HEK293 (cell line): ENCODE data around the gene HMGB2.

Experiments used
- KLF10 ChIP-seq: fragments of 450-650 bp; IDR thresholded peaks from 2 replicates; pipeline ENCODE4 v1.5.1; 2018; ENCODE audit warnings: missing biosample characterization, mild to moderate bottlenecking, missing genetic modification characterization
- KLF8 ChIP-seq: fragments of 450-650 bp; formaldehyde crosslinking; IDR thresholded peaks from 2 replicates; pipeline ENCODE4 v1.5.1; 2016; ENCODE audit warnings: missing biosample characterization, missing genetic modification characterization
- ZBTB20 ChIP-seq: fragments of 450-650 bp; formaldehyde crosslinking; IDR thresholded peaks from 2 replicates; pipeline ENCODE4 v1.5.1; 2016; ENCODE audit warnings: missing biosample characterization, missing genetic modification characterization
- ZNF121 ChIP-seq: fragments of 450-650 bp; formaldehyde crosslinking; IDR thresholded peaks from 2 replicates; pipeline ENCODE4 v1.5.1; 2016; ENCODE audit warnings: missing biosample characterization, missing genetic modification characterization
- ZNF274 ChIP-seq, 2 experiments: fragments of 200-500 bp in 1 of 2; fragments of 450-650 bp in 1 of 2; sonication (Bioruptor generic) in 1 of 2; formaldehyde crosslinking in 1 of 2; IDR thresholded peaks; 2 replicates each; pipeline versions ENCODE4 v1.5.1 to v1.6.1; 2014 to 2016; ENCODE audit warnings: borderline replicate concordance in 1 of 2, inconsistent platforms in 1 of 2, low read length in 1 of 2, missing biosample characterization in 1 of 2, missing genetic modification characterization in 1 of 2
- ZNF350 ChIP-seq: fragments of 450-650 bp; formaldehyde crosslinking; IDR thresholded peaks from 2 replicates; pipeline ENCODE4 v1.5.0; 2017; ENCODE audit warnings: missing biosample characterization, mild to moderate bottlenecking, missing genetic modification characterization
- ZNF510 ChIP-seq: fragments of 450-650 bp; formaldehyde crosslinking; IDR thresholded peaks from 2 replicates; pipeline ENCODE4 v1.5.1; 2018; ENCODE audit warnings: mild to moderate bottlenecking, missing genetic modification characterization, missing biosample characterization; ENCODE audit not compliant: insufficient replicate concordance
- TF ChIP-seq, protein P1 (sequence below): fragments of 450-650 bp; formaldehyde crosslinking; IDR thresholded peaks from 2 replicates; pipeline ENCODE4 v1.5.1; 2016; ENCODE audit warnings: missing biosample characterization, missing genetic modification characterization
- TF ChIP-seq, protein P2 (sequence below): fragments of 450-650 bp; formaldehyde crosslinking; IDR thresholded peaks from 2 replicates; pipeline ENCODE4 v1.5.1; 2017; ENCODE audit warnings: missing biosample characterization, missing genetic modification characterization
- TF ChIP-seq, protein P3 (sequence below): fragments of 450-650 bp; formaldehyde crosslinking; IDR thresholded peaks from 2 replicates; pipeline ENCODE4 v1.5.1; 2017; ENCODE audit warnings: missing biosample characterization, missing genetic modification characterization
- TF ChIP-seq, protein P4 (sequence below): fragments of 450-650 bp; formaldehyde crosslinking; IDR thresholded peaks from 2 replicates; pipeline ENCODE4 v1.5.1; 2016; ENCODE audit warnings: missing biosample characterization, missing genetic modification characterization

DNA sequence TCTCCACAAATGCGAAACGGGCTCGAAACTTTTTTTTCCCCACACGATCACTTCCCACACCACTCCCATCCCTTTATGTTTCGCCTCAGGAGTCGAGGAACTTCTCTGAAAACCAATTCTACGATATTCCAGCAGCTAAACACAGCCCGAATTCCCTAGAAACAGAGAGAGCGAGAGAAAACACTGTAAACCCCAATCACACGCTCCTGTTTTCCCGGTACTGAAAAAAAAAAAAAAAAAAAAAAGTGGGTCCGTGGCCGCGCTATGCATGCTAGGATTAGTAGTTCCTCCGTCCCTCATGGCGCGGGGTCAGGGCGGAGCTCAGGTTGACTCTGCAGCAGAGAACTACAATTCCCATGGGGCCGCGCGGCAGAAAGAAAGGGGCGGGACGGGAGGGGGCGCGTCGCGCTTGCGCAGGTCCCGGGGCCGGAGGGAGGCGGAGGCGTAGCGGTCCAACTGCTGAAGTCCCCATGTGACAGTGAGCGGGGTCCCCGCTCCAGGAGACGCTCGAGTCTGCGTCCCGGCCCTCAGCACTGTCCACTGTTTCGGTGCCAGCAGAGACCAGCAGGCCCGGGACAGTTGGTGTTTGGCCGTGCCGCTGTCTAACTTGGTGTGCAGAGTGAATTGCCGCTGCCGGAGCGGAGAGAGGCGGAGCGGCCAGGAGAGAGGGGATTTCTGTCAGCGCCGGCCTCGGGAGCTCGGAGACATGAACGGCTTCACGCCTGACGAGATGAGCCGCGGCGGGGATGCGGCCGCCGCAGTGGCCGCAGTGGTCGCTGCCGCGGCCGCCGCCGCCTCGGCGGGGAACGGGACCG lies 36.5 kb upstream of the HMGB2 start, which contains the start of gene SAP30:
- no peak for TF ChIP-seq ZNF510
- no peak for TF ChIP-seq ZNF350
- TF ChIP-seq KLF10 = peak; percentile 84; the same call in 1 of the 2 replicates
- TF ChIP-seq, protein P1, sequence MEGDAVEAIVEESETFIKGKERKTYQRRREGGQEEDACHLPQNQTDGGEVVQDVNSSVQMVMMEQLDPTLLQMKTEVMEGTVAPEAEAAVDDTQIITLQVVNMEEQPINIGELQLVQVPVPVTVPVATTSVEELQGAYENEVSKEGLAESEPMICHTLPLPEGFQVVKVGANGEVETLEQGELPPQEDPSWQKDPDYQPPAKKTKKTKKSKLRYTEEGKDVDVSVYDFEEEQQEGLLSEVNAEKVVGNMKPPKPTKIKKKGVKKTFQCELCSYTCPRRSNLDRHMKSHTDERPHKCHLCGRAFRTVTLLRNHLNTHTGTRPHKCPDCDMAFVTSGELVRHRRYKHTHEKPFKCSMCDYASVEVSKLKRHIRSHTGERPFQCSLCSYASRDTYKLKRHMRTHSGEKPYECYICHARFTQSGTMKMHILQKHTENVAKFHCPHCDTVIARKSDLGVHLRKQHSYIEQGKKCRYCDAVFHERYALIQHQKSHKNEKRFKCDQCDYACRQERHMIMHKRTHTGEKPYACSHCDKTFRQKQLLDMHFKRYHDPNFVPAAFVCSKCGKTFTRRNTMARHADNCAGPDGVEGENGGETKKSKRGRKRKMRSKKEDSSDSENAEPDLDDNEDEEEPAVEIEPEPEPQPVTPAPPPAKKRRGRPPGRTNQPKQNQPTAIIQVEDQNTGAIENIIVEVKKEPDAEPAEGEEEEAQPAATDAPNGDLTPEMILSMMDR (tag by site-specific recombination) = no peak
- TF ChIP-seq, protein P2, sequence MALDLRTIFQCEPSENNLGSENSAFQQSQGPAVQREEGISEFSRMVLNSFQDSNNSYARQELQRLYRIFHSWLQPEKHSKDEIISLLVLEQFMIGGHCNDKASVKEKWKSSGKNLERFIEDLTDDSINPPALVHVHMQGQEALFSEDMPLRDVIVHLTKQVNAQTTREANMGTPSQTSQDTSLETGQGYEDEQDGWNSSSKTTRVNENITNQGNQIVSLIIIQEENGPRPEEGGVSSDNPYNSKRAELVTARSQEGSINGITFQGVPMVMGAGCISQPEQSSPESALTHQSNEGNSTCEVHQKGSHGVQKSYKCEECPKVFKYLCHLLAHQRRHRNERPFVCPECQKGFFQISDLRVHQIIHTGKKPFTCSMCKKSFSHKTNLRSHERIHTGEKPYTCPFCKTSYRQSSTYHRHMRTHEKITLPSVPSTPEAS (tag by site-specific recombination) = no peak
- TF ChIP-seq ZNF274 (IDR thresholded peaks at IDR 0.05; ENCODE audit: low read length) = no peak
- no peak for TF ChIP-seq ZNF274 (tag by site-specific recombination; IDR thresholded peaks at IDR 0.05; ENCODE audit: borderline replicate concordance)
- peak; percentile 57; the same call in 1 of the 2 replicates for TF ChIP-seq KLF8
- TF ChIP-seq ZNF121 (tag by site-specific recombination) = no peak
- TF ChIP-seq, protein P3, sequence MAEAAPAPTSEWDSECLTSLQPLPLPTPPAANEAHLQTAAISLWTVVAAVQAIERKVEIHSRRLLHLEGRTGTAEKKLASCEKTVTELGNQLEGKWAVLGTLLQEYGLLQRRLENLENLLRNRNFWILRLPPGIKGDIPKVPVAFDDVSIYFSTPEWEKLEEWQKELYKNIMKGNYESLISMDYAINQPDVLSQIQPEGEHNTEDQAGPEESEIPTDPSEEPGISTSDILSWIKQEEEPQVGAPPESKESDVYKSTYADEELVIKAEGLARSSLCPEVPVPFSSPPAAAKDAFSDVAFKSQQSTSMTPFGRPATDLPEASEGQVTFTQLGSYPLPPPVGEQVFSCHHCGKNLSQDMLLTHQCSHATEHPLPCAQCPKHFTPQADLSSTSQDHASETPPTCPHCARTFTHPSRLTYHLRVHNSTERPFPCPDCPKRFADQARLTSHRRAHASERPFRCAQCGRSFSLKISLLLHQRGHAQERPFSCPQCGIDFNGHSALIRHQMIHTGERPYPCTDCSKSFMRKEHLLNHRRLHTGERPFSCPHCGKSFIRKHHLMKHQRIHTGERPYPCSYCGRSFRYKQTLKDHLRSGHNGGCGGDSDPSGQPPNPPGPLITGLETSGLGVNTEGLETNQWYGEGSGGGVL (tag by site-specific recombination) = no peak
- peak; percentile 66 for TF ChIP-seq ZBTB20 (tag by site-specific recombination)
- TF ChIP-seq, protein P4, sequence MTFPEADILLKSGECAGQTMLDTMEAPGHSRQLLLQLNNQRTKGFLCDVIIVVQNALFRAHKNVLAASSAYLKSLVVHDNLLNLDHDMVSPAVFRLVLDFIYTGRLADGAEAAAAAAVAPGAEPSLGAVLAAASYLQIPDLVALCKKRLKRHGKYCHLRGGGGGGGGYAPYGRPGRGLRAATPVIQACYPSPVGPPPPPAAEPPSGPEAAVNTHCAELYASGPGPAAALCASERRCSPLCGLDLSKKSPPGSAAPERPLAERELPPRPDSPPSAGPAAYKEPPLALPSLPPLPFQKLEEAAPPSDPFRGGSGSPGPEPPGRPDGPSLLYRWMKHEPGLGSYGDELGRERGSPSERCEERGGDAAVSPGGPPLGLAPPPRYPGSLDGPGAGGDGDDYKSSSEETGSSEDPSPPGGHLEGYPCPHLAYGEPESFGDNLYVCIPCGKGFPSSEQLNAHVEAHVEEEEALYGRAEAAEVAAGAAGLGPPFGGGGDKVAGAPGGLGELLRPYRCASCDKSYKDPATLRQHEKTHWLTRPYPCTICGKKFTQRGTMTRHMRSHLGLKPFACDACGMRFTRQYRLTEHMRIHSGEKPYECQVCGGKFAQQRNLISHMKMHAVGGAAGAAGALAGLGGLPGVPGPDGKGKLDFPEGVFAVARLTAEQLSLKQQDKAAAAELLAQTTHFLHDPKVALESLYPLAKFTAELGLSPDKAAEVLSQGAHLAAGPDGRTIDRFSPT (tag by site-specific recombination) = no peak
